Measurements from ENCODE around the gene CMYA5. TPM values are rescaled to one million over a fixed set of nuclear protein-coding genes. Genes with fewer than 3 reads are reported as not detected.

Gene CMYA5
- total and polyA plus RNA-seq, 2 donors (not counting 3 experiments of a cell fraction or from before 2014, with no cell fraction given) = 0.04 to 0.20 TPM

- no peak for FAIRE-seq
- Histone ChIP-seq H3K27ac (ENCODE audit: insufficient read depth, low read depth, low read length) (no peak overlapping the region), H3K4me3 (replicated peaks in 1 of 3; ENCODE audit: insufficient read depth in 1 of 3, low read depth in 1 of 3, low read length in 3 of 3) (no peak overlapping the region), H3K36me3 (ENCODE audit: control insufficient read depth in 2 of 2, extremely low read depth in 1 of 2, insufficient read depth in 2 of 2, low read length in 2 of 2) (no peaks in the 10 kb centered on the region), H3K27me3 (ENCODE audit: control insufficient read depth in 2 of 2, insufficient read depth in 2 of 2, low read length in 2 of 2) (no peaks in the 10 kb centered on the region), H3K9me1 (replicated peaks; ENCODE audit: control insufficient read depth, extremely low read depth, insufficient read depth, low read length) (no peaks in the 10 kb centered on the region), H2AFZ (ENCODE audit: low read depth, low read length) (no peak overlapping the region), H3K4me1 (ENCODE audit: control insufficient read depth, extremely low read depth, insufficient read depth, low read length) (no peaks in the 10 kb centered on the region), H4K20me1 (replicated peaks; ENCODE audit: control insufficient read depth, extremely low read depth, insufficient read depth, low read length) (no peaks in the 10 kb centered on the region), H3K9ac (replicated peaks; ENCODE audit: extremely low read depth, insufficient read depth, low read length) (no peak overlapping the region), H3K4me2 (ENCODE audit: insufficient read depth, low read length) (no peak overlapping the region), H3K9me3 (replicated peaks; ENCODE audit: control insufficient read depth, insufficient read depth, low read length) (no peaks in the 10 kb centered on the region), H3K79me2 (ENCODE audit: control insufficient read depth, insufficient read depth, low read length) (no peaks in the 10 kb centered on the region)
- BruUV-seq (replicated peaks) = no TSS peak
- TF ChIP-seq GATA2 (IDR thresholded peaks at IDR 0.05; ENCODE audit: insufficient read depth, insufficient read length, low read depth, low read length) = no peak
- no peak for TF ChIP-seq CTCF (IDR thresholded peaks at IDR 0.05; ENCODE audit: extremely low read depth in 1 of 2, insufficient read depth in 1 of 2, low read depth in 1 of 2, low read length in 2 of 2)
- TF ChIP-seq MYC (IDR thresholded peaks at IDR 0.05; ENCODE audit: low read depth, low read length) = no peak
- TF ChIP-seq POLR2A (IDR thresholded peaks at IDR 0.05; ENCODE audit: low read depth, low read length) = no peak
- TF ChIP-seq EZH2 (IDR thresholded peaks at IDR 0.05; ENCODE audit: borderline replicate concordance, low read depth, low read length, severe bottlenecking) = no peak
- TF ChIP-seq JUN (IDR thresholded peaks at IDR 0.05; ENCODE audit: borderline replicate concordance, insufficient read depth, insufficient read length, low read depth) = no peak
- no peak for TF ChIP-seq FOS (IDR thresholded peaks at IDR 0.05; ENCODE audit: borderline replicate concordance, insufficient read depth, low read length)
- no peak for TF ChIP-seq MAX (IDR thresholded peaks at IDR 0.05; ENCODE audit: insufficient read depth, insufficient read length)
- TF ChIP-seq POLR2AphosphoS5 (IDR thresholded peaks at IDR 0.05; ENCODE audit: insufficient read depth, low read depth, low read length) = no peak
- POLR2A ChIA-PET = no interaction called here
- dilution Hi-C loops (cut with MboI; ENCODE audit: extremely low pct_ligation_motif_present, low sequenced_read_pairs) (no loop called here), intact Hi-C loops (cut with micrococcal nuclease) (no loop called here)
- CTCF ChIA-PET = no interaction called here
- DNase-seq (ENCODE audit: low read depth, low spot score) = no peak
These were observed 154.1 kb downstream of the CMYA5 start for GRCh38 chr5:79843450-79844388.

Measured in endothelial cell of umbilical vein (primary cell).